Ascending aorta (tissue), 2 donors: ENCODE data around the gene ATP5F1C. TPM values are rescaled to one million over a fixed set of nuclear protein-coding genes. Genes with fewer than 3 reads are reported as not detected.
A peak's percentile ranks its signal among the peaks of the same experiment; 100 is the strongest.

Experiments used
- DNase-seq, 2 donors: peaks; one replicate each; pipeline ENCODE4 v3.0.0-alpha.2; 2019; ENCODE audit warnings: low spot score in 2 of 2
- H3K27ac ChIP-seq, 2 donors: fragments of 200-600 bp; sonication (generic); one replicate each; pipeline ENCODE4 v1.5.1; 2016 to 2017; ENCODE audit warnings: mild to moderate bottlenecking in 1 of 2
- H3K27me3 ChIP-seq: fragments of 200-600 bp; sonication (generic); one replicate; pipeline ENCODE4 v1.5.1; 2017
- H3K36me3 ChIP-seq, 2 donors: fragments of 200-600 bp; sonication (generic); one replicate each; pipeline ENCODE4 v1.5.1; 2016
- H3K4me1 ChIP-seq, 2 donors: fragments of 200-600 bp; sonication (generic); one replicate each; pipeline ENCODE4 v1.5.1; 2016 to 2017; ENCODE audit warnings: mild to moderate bottlenecking in 1 of 2
- H3K4me3 ChIP-seq, 2 donors: fragments of 200-600 bp; sonication (generic); one replicate each; pipeline ENCODE4 v1.5.1; 2016 to 2017; ENCODE audit warnings: mild to moderate bottlenecking in 1 of 2
- H3K9me3 ChIP-seq, 2 donors: fragments of 200-600 bp; sonication (generic); one replicate each; pipeline ENCODE4 v1.5.1; 2016
- intact Hi-C: fragments of 100-400 bp; cut with DNase I; formaldehyde crosslinking; loops from one replicate; pipeline ENCODE4 v1.15.1; 2023
- total RNA-seq: library from RNA; depleted of rRNA; stranded (reverse); fragments of >200 nt; gene quantifications from one replicate; pipeline ENCODE4 v1.1.0, GENCODE V29; 2016
- TF ChIP-seq, protein P1 (sequence below), 3 experiments: fragments of 200-600 bp in 2 of 3; fragments of 450-650 bp in 1 of 3; sonication (generic) in 2 of 3; IDR thresholded peaks; one replicate each; pipeline ENCODE4 v1.5.1; 2016 to 2019; ENCODE audit warnings: antibody characterized with exemption in 3 of 3, mild to moderate bottlenecking in 1 of 3, moderate library complexity in 1 of 3

ATP5F1C gene
- total RNA-seq, 1 donor from 2014 or later = 132 TPM

DNA sequence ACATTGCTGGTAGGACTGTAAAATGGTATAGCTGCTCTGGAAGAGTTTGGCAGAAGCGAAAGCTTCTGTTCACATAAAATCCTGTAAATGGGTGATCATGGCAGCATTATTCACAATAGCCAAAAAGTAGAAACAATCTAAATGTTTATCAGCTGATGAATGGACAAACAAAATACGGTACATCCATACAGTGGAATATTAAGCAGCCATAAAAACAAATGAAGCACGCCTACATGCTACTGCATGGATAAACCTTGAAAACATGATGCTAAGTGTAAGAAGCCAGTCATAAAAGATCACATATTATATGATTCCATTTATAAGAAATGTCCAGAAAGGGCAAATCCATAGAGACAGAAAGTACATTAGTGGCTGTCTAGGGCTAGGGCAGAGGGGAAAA is 32.9 kb upstream of the ATP5F1C start:
- intact Hi-C loops = no loop called here
- no peaks in the 10 kb centered on the region for H3K4me1 ChIP-seq

DNA sequence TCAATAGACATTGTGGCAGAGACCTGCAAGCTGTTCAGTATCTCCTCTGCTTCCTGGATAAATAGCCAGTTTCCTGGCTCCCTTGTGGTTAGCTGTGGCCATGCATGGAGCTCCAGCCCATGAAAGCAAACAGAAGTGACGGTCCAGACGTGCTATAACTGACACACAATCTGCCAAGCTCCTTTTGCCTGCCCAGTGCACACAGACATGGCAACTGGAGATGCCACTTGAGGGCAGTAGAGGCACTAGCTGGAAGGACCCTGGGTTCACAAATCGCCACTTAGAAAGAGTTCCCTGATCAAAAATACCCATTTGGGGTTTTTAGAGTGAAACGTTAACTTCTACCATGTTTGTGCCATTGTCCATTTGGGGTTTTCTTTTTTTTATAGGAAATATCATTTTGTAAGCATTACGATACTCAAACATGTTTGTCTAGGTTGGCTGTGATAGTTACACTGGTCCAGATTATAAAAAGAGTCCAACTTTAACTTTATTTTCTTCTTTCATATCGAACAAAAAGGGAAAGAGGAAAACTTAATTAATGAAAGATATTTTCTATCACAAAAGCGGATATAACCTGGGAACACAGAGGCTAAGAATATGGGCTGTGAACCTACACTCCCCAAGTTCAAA is 31.5 kb upstream of the ATP5F1C start:
- no peak overlapping the region for H3K4me3 ChIP-seq
- H3K27ac ChIP-seq = no peak overlapping the region
- H3K36me3 ChIP-seq = peaks cover 70 to 89% of the 10 kb centered on the region in 2 donors
- intact Hi-C loops = no loop called here
- DNase-seq = no peak
- H3K27me3 ChIP-seq = no peaks in the 10 kb centered on the region
- no peaks in the 10 kb centered on the region for H3K4me1 ChIP-seq
- TF ChIP-seq, protein P1, sequence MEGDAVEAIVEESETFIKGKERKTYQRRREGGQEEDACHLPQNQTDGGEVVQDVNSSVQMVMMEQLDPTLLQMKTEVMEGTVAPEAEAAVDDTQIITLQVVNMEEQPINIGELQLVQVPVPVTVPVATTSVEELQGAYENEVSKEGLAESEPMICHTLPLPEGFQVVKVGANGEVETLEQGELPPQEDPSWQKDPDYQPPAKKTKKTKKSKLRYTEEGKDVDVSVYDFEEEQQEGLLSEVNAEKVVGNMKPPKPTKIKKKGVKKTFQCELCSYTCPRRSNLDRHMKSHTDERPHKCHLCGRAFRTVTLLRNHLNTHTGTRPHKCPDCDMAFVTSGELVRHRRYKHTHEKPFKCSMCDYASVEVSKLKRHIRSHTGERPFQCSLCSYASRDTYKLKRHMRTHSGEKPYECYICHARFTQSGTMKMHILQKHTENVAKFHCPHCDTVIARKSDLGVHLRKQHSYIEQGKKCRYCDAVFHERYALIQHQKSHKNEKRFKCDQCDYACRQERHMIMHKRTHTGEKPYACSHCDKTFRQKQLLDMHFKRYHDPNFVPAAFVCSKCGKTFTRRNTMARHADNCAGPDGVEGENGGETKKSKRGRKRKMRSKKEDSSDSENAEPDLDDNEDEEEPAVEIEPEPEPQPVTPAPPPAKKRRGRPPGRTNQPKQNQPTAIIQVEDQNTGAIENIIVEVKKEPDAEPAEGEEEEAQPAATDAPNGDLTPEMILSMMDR (IDR thresholded peaks at IDR 0.05) = peak in 1 of 3 experiments; percentile 24
- no peaks in the 10 kb centered on the region for H3K9me3 ChIP-seq

More for the DNA sequence above, 32.9 kb upstream of the ATP5F1C start:
- TF ChIP-seq, protein P1 (IDR thresholded peaks at IDR 0.05) = no peak
- H3K9me3 ChIP-seq = no peaks in the 10 kb centered on the region
- no peak for DNase-seq
- peaks cover 65 to 83% of the 10 kb centered on the region in 2 donors for H3K36me3 ChIP-seq
- no peak overlapping the region for H3K4me3 ChIP-seq
- no peak overlapping the region for H3K27ac ChIP-seq
- no peaks in the 10 kb centered on the region for H3K27me3 ChIP-seq

DNA sequence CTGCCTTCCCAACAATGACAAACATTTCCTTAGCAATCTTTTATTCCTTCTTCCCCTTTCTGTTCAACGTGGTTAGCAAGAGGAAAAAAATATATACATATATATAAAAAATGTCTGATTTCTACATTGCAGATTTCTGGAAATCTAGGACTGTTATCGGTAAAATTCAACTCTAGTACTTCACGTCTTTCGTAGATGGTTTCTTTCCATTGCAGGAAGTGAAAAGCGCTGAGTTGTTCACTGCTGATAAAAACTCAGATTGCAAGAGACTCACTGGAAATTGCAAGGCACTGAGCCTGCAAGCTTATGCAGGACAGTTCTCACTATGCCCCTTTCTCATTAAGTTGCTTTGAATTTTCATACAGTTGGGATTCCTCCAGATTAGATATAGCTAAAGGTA is 24.0 kb upstream of the ATP5F1C start:
- no peaks in the 10 kb centered on the region for H3K27me3 ChIP-seq
- H3K4me1 ChIP-seq = no peaks in the 10 kb centered on the region
- H3K4me3 ChIP-seq = no peak overlapping the region
- DNase-seq = no peak
- no peaks in the 10 kb centered on the region for H3K9me3 ChIP-seq
- H3K27ac ChIP-seq = no peak overlapping the region
- TF ChIP-seq, protein P1 (IDR thresholded peaks at IDR 0.05) = no peak
- intact Hi-C loops = no loop called here
- H3K36me3 ChIP-seq = peaks cover 51 to 75% of the 10 kb centered on the region in 2 donors

DNA sequence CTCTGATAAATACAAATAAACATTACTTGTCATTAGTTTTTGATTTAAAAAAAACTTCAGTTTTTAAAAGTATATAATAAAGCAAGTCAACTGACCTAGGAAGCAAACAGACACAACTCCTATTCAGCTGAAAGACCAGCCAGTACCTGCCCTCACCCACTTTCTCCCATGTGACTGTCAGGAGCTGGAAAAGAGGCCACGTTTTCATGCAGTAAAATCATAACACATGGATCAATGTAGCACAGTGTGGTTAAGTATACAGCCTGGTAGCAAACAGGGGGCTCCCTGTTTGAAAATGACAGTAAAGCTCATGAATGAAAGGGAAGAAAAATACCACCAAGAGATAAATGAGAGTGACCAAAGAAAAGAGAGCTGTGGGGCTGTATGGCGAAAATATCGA is 21.7 kb upstream of the ATP5F1C start:
- no peaks in the 10 kb centered on the region for H3K27me3 ChIP-seq
- no peaks in the 10 kb centered on the region for H3K9me3 ChIP-seq
- no peak overlapping the region for H3K4me3 ChIP-seq
- peaks cover 39 to 64% of the 10 kb centered on the region in 2 donors for H3K36me3 ChIP-seq
- no peak overlapping the region for H3K27ac ChIP-seq
- no peak for DNase-seq
- H3K4me1 ChIP-seq = no peaks in the 10 kb centered on the region
- TF ChIP-seq, protein P1 (IDR thresholded peaks at IDR 0.05) = no peak
- intact Hi-C loops = no loop called here

DNA sequence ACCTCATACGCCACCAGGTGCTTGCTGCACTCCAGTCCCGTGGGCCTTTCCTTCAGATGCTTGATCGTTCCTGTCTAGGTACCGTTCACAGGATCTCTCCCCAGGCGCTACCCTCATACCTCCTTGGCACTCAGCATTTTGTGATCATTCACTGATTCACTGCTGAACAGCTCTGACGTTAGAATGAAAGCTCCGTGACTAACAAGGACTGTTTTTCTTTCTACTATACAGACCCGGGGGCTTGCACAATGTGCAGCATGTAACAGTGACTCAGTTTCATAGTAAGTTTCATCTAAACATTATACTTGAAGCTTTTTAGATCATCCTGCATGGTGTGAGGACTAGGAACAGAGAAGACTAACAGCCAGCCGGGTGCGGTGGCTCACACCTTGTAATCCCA is 20.8 kb upstream of the ATP5F1C start:
- H3K27ac ChIP-seq = no peak overlapping the region
- H3K27me3 ChIP-seq = no peaks in the 10 kb centered on the region
- TF ChIP-seq, protein P1 (IDR thresholded peaks at IDR 0.05) = no peak
- no peaks in the 10 kb centered on the region for H3K4me1 ChIP-seq
- intact Hi-C loops = no loop called here
- peaks cover 29 to 61% of the 10 kb centered on the region in 2 donors for H3K36me3 ChIP-seq
- H3K9me3 ChIP-seq = no peaks in the 10 kb centered on the region
- no peak overlapping the region for H3K4me3 ChIP-seq
- DNase-seq = no peak
